Gastroesophageal sphincter (tissue), 4 donors: ENCODE results near the gene TNPO2. TPM values are rescaled to one million over a fixed set of nuclear protein-coding genes. Genes with fewer than 3 reads are reported as not detected.

ENCODE experiments used
- ATAC-seq: fragments of 150-250 bp; one replicate; pipeline ENCODE4 v1.9.1; 2016; ENCODE audit warnings: mild to moderate bottlenecking, moderate library complexity
- H3K27ac ChIP-seq, 4 donors: fragments of 200-600 bp; sonication (generic) in 3 of 4; 1 replicate in 3 of 4; 2 replicates in 1 of 4; pipeline ENCODE4 v1.5.1; 2016 to 2019
- H3K27me3 ChIP-seq: fragments of 200-600 bp; sonication (generic); one replicate; pipeline ENCODE4 v1.5.1; 2019
- H3K36me3 ChIP-seq, 2 donors: fragments of 200-600 bp; sonication (generic); one replicate each; pipeline ENCODE4 v1.5.1; 2019; ENCODE audit warnings: control low read depth in 1 of 2
- H3K4me1 ChIP-seq, 3 donors: fragments of 200-600 bp; sonication (generic); 1 replicate in 2 of 3; 2 replicates in 1 of 3; pipeline ENCODE4 v1.5.1; 2016 to 2019; ENCODE audit warnings: control low read depth in 2 of 3
- H3K4me3 ChIP-seq, 2 donors: fragments of 200-600 bp; sonication (generic); one replicate each; pipeline ENCODE4 v1.5.1; 2019; ENCODE audit warnings: mild to moderate bottlenecking in 1 of 2, moderate library complexity in 1 of 2
- H3K9me3 ChIP-seq, 3 donors: fragments of 200-600 bp; sonication (generic); one replicate each; pipeline ENCODE4 v1.5.1; 2017 to 2019; ENCODE audit warnings: control low read depth in 2 of 3
- EP300 ChIP-seq: sonication (generic); formaldehyde crosslinking; IDR thresholded peaks from one replicate; pipeline ENCODE4 v1.6.1; 2017; ENCODE audit warnings: antibody characterized with exemption, mild to moderate bottlenecking
- POLR2A ChIP-seq, 2 donors: fragments of 450-650 bp; IDR thresholded peaks; one replicate each; pipeline ENCODE4 v1.6.1; 2017; ENCODE audit warnings: antibody characterized with exemption in 2 of 2, mild to moderate bottlenecking in 2 of 2, moderate library complexity in 1 of 2
- POLR2AphosphoS5 ChIP-seq: sonication (generic); formaldehyde crosslinking; IDR thresholded peaks from one replicate; pipeline ENCODE4 v1.6.1; 2017; ENCODE audit warnings: antibody characterized with exemption
- WGBS, 2 donors: methylation state at CpG; one replicate each; pipeline ENCODE4 v1.1.5; 2018; ENCODE audit warnings: low coverage in 1 of 2; 5-methylcytosine and 5-hydroxymethylcytosine counted together
- total RNA-seq, 4 donors: library from RNA; depleted of rRNA; stranded (reverse); fragments of >200 nt; gene quantifications; one replicate each; pipeline ENCODE4 v1.1.0, GENCODE V29; 2016
- TF ChIP-seq, protein P1 (sequence below), 4 experiments: fragments of 200-600 bp in 2 of 4; fragments of 450-650 bp in 2 of 4; sonication (generic) in 1 of 4; IDR thresholded peaks; one replicate each; pipeline ENCODE4 v1.5.1; 2017 to 2019; ENCODE audit warnings: antibody characterized with exemption in 4 of 4, mild to moderate bottlenecking in 2 of 4, moderate library complexity in 2 of 4

Gene TNPO2
- total RNA-seq, 4 donors from 2014 or later, result 52.0 to 89.2 (median 76.1) TPM

DNA sequence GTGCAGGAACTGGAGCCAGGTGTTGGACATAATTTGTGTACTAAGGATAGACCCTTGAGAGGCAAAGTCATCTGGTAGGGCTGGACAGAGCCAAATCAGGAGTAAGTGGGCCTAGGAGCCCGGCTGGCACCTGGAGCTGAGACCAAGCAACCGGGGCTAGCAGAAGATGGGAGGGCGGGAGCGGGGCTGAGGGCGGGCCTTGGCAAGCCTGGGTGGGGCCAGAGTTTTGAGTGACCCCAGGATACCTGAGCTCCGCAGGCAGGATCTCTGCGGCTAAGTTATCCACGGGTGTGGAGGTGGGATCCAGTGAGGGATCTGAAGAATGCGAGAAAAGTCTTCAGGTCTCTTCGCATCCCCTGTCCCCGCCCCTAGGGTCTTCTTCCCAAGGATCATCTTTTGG, 43.4 kb upstream of the TNPO2 start:
- no peaks in the 10 kb centered on the region for H3K9me3 ChIP-seq
- H3K27me3 ChIP-seq, result no peaks in the 10 kb centered on the region
- WGBS, 2 donors, result 92% methylated on average over 6 of the region's 11 CpGs; no CpG with 5 or more reads in 1 of the 2 donors
- no peak overlapping the region for H3K27ac ChIP-seq
- no peak overlapping the region for H3K4me3 ChIP-seq
- peaks cover 0 to 9% (median 0%) of the 10 kb centered on the region in 3 donors for H3K4me1 ChIP-seq
- TF ChIP-seq POLR2A (IDR thresholded peaks at IDR 0.05), result no peak
- TF ChIP-seq POLR2AphosphoS5, result no peak
- no peak for TF ChIP-seq EP300
- TF ChIP-seq, protein P1, sequence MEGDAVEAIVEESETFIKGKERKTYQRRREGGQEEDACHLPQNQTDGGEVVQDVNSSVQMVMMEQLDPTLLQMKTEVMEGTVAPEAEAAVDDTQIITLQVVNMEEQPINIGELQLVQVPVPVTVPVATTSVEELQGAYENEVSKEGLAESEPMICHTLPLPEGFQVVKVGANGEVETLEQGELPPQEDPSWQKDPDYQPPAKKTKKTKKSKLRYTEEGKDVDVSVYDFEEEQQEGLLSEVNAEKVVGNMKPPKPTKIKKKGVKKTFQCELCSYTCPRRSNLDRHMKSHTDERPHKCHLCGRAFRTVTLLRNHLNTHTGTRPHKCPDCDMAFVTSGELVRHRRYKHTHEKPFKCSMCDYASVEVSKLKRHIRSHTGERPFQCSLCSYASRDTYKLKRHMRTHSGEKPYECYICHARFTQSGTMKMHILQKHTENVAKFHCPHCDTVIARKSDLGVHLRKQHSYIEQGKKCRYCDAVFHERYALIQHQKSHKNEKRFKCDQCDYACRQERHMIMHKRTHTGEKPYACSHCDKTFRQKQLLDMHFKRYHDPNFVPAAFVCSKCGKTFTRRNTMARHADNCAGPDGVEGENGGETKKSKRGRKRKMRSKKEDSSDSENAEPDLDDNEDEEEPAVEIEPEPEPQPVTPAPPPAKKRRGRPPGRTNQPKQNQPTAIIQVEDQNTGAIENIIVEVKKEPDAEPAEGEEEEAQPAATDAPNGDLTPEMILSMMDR (IDR thresholded peaks at IDR 0.05), result no peak
- H3K36me3 ChIP-seq, result peaks cover 0 to 66% of the 10 kb centered on the region in 2 donors
- ATAC-seq, result no peak

DNA sequence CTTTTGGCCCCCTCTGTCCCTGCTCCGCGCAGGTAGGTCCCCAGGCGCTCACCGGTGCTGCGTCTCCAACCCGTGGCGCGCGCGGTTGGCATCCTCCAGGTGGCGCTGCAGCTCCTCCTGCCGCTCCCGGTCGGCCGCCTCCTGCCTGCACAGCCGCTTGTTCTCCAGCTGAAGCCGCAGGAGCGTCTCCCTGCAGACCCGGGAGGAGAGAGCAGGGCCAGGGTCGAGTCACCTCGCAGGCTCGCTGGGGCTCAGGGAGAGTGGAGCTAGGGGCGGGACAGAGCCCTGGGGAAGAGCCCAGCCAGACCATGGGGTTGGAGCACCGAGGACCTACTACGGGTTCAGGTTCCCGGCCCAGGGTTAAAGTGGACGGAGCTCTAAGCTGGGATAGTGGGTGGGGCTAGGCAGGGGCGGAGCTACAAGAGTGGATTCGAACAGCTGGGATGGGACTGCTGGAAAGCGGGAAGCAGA, 42.4 kb upstream of the TNPO2 start:
- 0 to 39% methylated on average over 3 to 7 of the region's 30 CpGs for WGBS, 2 donors
- Histone ChIP-seq H3K9me3 (no peaks in the 10 kb centered on the region), H3K4me1 (peaks cover 0 to 9% (median 0%) of the 10 kb centered on the region in 3 donors), H3K36me3 (peaks cover 0 to 66% of the 10 kb centered on the region in 2 donors), H3K27ac (peak overlapping the region in 3 of 4 donors; percentile 55 to 78 (median 71)), H3K27me3 (no peaks in the 10 kb centered on the region), H3K4me3 (peak overlapping the region in 1 of 2 donors; percentile 48)
- ATAC-seq, result peak; percentile 96
- no peak for TF ChIP-seq EP300
- no peak for TF ChIP-seq POLR2AphosphoS5
- TF ChIP-seq, protein P1 (IDR thresholded peaks at IDR 0.05), result peak in 3 of 4 experiments; percentile 64 to 99 (median 81)
- no peak for TF ChIP-seq POLR2A (IDR thresholded peaks at IDR 0.05)

DNA sequence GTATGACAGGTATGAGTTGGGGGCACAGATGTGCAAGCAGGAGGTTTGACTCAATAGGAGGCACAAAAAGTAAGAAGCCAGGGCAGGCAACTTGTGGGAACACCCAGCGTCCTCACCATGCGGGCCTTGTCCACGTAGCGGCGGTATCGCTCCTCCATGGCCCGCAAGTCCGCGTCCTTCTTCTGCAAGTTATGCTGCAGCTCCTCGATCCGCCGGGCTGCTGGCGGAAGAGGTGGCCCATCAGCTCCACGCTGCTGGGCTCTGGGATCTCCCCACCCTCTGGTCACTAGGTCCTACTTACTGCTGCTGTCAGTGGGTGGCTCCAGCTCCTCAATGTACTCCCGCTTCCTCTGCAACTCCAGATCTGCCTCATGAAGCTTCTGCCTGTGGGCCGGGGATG, 41.0 kb upstream of the TNPO2 start:
- H3K27me3 ChIP-seq, result no peaks in the 10 kb centered on the region
- H3K4me3 ChIP-seq, result no peak overlapping the region
- 88 to 91% methylated on average over 1 to 6 of the region's 16 CpGs for WGBS, 2 donors
- H3K9me3 ChIP-seq, result no peaks in the 10 kb centered on the region
- peaks cover 0 to 9% (median 0%) of the 10 kb centered on the region in 3 donors for H3K4me1 ChIP-seq
- peaks cover 0 to 56% of the 10 kb centered on the region in 2 donors for H3K36me3 ChIP-seq
- TF ChIP-seq POLR2AphosphoS5 (no peak), EP300 (no peak), POLR2A (IDR thresholded peaks at IDR 0.05) (no peak)
- TF ChIP-seq, protein P1 (IDR thresholded peaks at IDR 0.05), result no peak
- H3K27ac ChIP-seq, result no peak overlapping the region
- no peak for ATAC-seq

DNA sequence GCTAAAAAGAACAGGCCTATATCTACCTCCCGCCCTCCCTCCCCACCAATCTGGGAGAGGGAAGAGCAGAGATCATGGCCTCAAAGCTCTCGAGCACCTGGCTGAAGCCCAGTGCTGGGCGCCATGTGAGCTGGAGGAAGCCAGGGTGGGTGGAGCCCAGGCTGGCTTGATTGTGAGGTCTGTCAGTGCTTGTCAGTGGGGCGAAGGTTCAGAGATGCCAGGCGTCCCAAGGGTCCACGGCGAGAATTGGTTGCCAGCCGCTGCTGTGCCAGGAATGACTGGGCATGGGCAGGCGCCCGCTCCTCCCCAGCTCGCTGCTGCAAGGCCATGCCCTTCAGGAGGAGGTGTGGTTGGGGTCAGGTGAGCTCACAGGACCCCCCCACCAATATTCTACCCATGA, 39.4 kb upstream of the TNPO2 start:
- 60% methylated on average over 1 of the region's 11 CpGs; no CpG with 5 or more reads in 1 of the 2 donors for WGBS, 2 donors
- Histone ChIP-seq H3K4me1 (peaks cover 0 to 9% (median 0%) of the 10 kb centered on the region in 3 donors), H3K9me3 (no peaks in the 10 kb centered on the region), H3K36me3 (peaks cover 0 to 48% of the 10 kb centered on the region in 2 donors), H3K27me3 (no peaks in the 10 kb centered on the region), H3K27ac (no peak overlapping the region), H3K4me3 (no peak overlapping the region)
- TF ChIP-seq POLR2A (IDR thresholded peaks at IDR 0.05) (no peak), POLR2AphosphoS5 (no peak), EP300 (no peak)
- TF ChIP-seq, protein P1 (IDR thresholded peaks at IDR 0.05), result no peak
- no peak for ATAC-seq

DNA sequence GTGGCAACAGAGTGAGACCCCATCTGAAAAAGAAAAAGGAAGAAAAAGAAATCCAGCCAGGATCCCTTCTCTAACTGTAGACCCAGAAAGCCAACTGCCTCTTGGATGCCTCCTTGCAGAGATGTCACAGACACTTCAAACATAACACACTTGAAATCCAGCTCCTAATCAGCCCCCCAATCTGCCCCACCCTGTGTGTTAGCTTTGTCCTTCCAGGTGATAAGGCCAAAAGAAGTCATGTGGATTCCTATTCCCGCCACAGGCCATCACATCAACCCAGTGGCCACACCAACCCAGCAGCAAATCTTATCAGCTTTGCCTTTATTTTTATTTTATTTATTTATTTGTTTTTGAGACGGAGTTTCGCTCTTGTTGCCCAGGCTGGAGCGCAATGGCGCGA, 36.0 kb upstream of the TNPO2 start:
- H3K9me3 ChIP-seq, result no peaks in the 10 kb centered on the region
- TF ChIP-seq POLR2AphosphoS5 (no peak), POLR2A (IDR thresholded peaks at IDR 0.05) (no peak)
- TF ChIP-seq, protein P1 (IDR thresholded peaks at IDR 0.05), result no peak
- 91% methylated on average over 6 of the region's 6 CpGs; no CpG with 5 or more reads in 1 of the 2 donors for WGBS, 2 donors
- peaks cover 0 to 22% of the 10 kb centered on the region in 2 donors for H3K36me3 ChIP-seq
- no peak overlapping the region for H3K27ac ChIP-seq
- H3K4me3 ChIP-seq, result no peak overlapping the region
- peaks cover under 1% of the 10 kb centered on the region for H3K27me3 ChIP-seq
- no peak for ATAC-seq
- peaks cover 0 to 13% (median 4%) of the 10 kb centered on the region in 3 donors for H3K4me1 ChIP-seq
